Esophagus (tissue), 2 donors: ENCODE data around the gene CNN3. TPM values are rescaled to one million over a fixed set of nuclear protein-coding genes. Genes with fewer than 3 reads are reported as not detected.
A peak's percentile ranks its signal among the peaks of the same experiment; 100 is the strongest.

ENCODE experiments used
- H3K27ac ChIP-seq, 2 donors: one replicate each; pipeline ENCODE4 v1.5.1; 2013; ENCODE audit warnings: low read depth in 2 of 2, mild to moderate bottlenecking in 2 of 2, inconsistent platforms in 1 of 2, low read length in 1 of 2, moderate library complexity in 1 of 2
- H3K27me3 ChIP-seq, 2 donors: one replicate each; pipeline ENCODE4 v1.6.1; 2013; ENCODE audit warnings: low read length in 2 of 2, control low read depth in 1 of 2, mild to moderate bottlenecking in 1 of 2; ENCODE audit not compliant: insufficient read depth in 2 of 2, control insufficient read depth in 1 of 2
- H3K36me3 ChIP-seq, 2 donors: one replicate each; pipeline ENCODE4 v1.6.1; 2013; ENCODE audit warnings: low read length in 1 of 2; ENCODE audit not compliant: control insufficient read depth in 2 of 2, insufficient read depth in 2 of 2
- H3K4me1 ChIP-seq, 2 donors: one replicate each; pipeline ENCODE4 v1.6.1; 2013; ENCODE audit warnings: low read length in 1 of 2; ENCODE audit not compliant: control insufficient read depth in 2 of 2, insufficient read depth in 2 of 2
- H3K4me3 ChIP-seq, 2 donors: one replicate each; pipeline ENCODE4 v1.5.1; 2013; ENCODE audit warnings: low read length in 2 of 2, mild to moderate bottlenecking in 2 of 2, low read depth in 1 of 2, moderate library complexity in 1 of 2
- H3K9me3 ChIP-seq, 2 donors: one replicate each; pipeline ENCODE4 v1.6.1; 2013; ENCODE audit warnings: mild to moderate bottlenecking in 2 of 2, low read depth in 1 of 2, low read length in 1 of 2, moderate library complexity in 1 of 2; ENCODE audit not compliant: control insufficient read depth in 2 of 2, insufficient read depth in 1 of 2
- WGBS, 2 donors: extraction: QIAGEN DNeasy Blood & Tissue Kit; methylation state at CpG; one replicate each; pipeline ENCODE4 v1.1.7; 2013; 5-methylcytosine and 5-hydroxymethylcytosine counted together
- polyA plus RNA-seq, 2 donors: library from polyadenylated mRNA; stranded (reverse); fragments of 200-250 nt; gene quantifications; one replicate each; pipeline ENCODE4 v1.2.3, GENCODE V29; 2013
- donor health status: healthy with polysubstance abuse.
- donor health status: Bipolar disorder and iron deficiency.

Gene CNN3
- polyA plus RNA-seq, 2 donors = 101 to 104 TPM

DNA sequence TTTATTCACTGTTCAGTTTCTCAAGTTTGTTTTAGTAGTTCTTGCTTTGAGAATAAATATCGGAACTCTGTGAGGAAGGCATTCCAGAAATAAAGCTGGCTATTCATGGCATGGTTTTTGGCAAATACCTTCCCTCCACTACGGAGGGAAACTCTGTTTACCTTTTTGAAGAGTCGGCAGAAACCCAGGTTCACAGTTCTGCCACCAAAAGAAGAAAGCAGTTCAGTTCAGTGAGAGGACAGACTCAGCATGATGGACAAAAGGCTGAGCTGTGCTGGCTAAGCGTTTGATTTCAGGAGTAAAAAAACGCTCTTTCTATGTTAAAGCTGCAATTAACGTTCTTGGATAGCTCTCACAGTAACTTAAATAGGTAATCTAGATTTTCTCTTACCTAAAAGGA, 42.4 kb downstream of the CNN3 start:
- H3K9me3 ChIP-seq = no peaks in the 10 kb centered on the region
- no peak overlapping the region for H3K4me3 ChIP-seq
- no peaks in the 10 kb centered on the region for H3K27me3 ChIP-seq
- peaks cover 3 to 7% of the 10 kb centered on the region in 2 donors for H3K4me1 ChIP-seq
- H3K27ac ChIP-seq = peak overlapping the region; percentile 17 to 61
- H3K36me3 ChIP-seq = no peaks in the 10 kb centered on the region
- WGBS, 2 donors = 52 to 68% methylated on average over 6 of the region's 6 CpGs

DNA sequence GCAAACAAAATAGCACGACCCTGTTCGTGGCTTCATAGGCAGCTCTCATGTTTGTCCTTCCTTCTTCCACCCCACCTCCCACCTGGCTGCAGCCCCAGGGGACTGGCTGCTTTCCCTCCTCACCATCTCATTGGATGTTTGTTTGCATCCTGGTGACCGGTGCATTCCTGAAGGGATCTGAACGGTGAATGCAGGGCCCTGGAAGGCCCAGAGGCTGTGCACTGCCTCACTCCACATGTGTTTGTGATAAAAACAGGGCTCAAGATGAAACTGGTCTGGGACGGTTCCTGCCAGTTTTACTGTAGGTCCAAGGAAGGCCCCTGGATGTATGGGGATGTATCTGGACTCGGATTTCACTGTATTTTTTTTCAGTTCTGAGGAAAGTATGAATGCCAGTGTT, 42.8 kb downstream of the CNN3 start:
- WGBS, 2 donors = 24 to 33% methylated on average over 6 of the region's 6 CpGs
- peaks cover 3 to 7% of the 10 kb centered on the region in 2 donors for H3K4me1 ChIP-seq
- no peak overlapping the region for H3K4me3 ChIP-seq
- no peaks in the 10 kb centered on the region for H3K9me3 ChIP-seq
- H3K27ac ChIP-seq = peak overlapping the region; percentile 17 to 61
- H3K36me3 ChIP-seq = no peaks in the 10 kb centered on the region
- no peaks in the 10 kb centered on the region for H3K27me3 ChIP-seq

DNA sequence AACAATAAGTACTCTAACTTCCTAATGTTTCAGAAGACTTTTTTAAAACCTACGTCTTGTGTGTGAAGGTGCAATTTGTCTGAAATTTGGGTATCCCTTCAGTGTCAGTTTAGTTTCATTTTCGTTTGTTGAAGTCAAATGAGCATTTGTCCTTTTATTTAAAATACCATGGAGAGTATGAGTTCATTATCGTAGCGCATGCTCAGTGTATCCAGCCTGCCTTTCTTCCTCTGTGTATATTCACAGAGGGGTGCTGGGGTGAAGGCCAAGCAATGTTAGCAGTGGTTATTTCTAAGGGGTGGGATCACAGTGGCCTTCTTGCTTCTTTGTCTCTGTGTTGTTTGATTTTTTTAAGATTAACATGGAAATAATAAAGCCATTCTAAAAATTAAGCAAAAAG, 43.2 kb downstream of the CNN3 start:
- H3K36me3 ChIP-seq = no peaks in the 10 kb centered on the region
- WGBS, 2 donors = 11 to 27% methylated on average over 4 of the region's 4 CpGs
- H3K27me3 ChIP-seq = no peaks in the 10 kb centered on the region
- no peaks in the 10 kb centered on the region for H3K9me3 ChIP-seq
- peaks cover 3 to 7% of the 10 kb centered on the region in 2 donors for H3K4me1 ChIP-seq
- H3K27ac ChIP-seq = no peak overlapping the region
- no peak overlapping the region for H3K4me3 ChIP-seq

DNA sequence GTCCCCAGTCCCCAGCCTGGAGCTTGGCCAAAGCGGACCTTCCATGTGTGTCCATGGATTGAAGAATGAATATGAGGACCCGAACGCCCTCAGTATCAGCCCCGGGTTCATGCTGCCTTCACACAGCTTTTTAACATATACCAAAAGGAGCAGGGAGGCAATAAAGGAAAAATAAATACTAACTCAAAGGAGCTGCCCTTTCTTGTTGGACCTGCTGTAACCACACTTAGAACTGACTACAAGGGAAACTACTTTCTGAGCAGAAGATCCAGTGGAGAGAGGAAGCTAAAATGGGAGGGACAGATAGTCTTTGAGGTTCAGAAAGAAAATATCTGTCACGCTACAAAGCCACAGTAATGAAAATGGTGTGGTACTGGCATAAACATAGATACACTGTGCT, 48.6 kb downstream of the CNN3 start:
- Histone ChIP-seq H3K4me1 (peaks cover 2 to 13% of the 10 kb centered on the region in 2 donors), H3K36me3 (no peaks in the 10 kb centered on the region), H3K27me3 (no peaks in the 10 kb centered on the region), H3K9me3 (no peaks in the 10 kb centered on the region), H3K4me3 (no peak overlapping the region), H3K27ac (peak overlapping the region; percentile 40 to 60)
- 93 to 95% methylated on average over 5 of the region's 5 CpGs for WGBS, 2 donors

DNA sequence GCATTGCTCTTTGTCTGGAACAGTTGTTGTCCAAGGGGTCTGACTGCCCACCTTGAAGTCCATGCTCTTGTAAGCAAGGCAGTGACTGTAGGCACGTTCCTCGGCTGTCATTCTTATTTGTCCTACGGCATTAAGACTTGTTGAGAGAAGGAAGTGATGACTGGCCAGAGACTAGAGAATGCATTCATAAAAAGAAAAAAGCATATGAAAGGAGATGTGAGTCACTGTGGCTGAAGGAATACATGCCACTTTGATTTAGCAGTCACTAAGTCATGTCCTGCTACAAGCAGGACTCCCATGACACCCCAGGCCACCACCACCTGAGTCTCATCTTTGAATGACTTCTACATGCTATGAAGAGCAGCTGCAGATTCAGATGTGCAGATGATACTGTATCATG, 50.5 kb downstream of the CNN3 start:
- no peaks in the 10 kb centered on the region for H3K27me3 ChIP-seq
- H3K4me3 ChIP-seq = no peak overlapping the region
- H3K27ac ChIP-seq = peak overlapping the region; percentile 85 to 93
- no peaks in the 10 kb centered on the region for H3K36me3 ChIP-seq
- no peaks in the 10 kb centered on the region for H3K9me3 ChIP-seq
- H3K4me1 ChIP-seq = peaks cover 2 to 11% of the 10 kb centered on the region in 2 donors
- WGBS, 2 donors = 54 to 69% methylated on average over 3 of the region's 3 CpGs

DNA sequence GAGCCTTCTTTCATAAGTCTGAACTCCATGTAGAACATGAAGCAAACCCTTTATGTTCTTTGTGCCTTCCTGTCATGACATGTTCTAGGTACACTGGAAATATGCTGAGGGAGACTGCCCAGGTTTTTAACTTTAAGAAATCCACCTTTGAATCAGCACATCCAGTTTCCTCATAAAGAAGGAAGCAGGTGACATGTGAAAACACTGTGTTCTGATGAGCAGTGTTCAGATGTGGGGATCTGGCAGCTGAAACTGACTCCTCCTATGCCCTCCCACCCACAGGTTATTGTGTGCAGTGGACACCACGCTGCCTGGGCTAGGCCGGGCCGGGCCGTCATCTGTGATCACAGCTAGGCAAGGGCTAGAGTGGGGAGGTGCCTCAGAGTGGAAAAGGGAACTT, 51.1 kb downstream of the CNN3 start:
- Histone ChIP-seq H3K27ac (peak overlapping the region; percentile 85 to 96), H3K27me3 (no peaks in the 10 kb centered on the region), H3K36me3 (no peaks in the 10 kb centered on the region), H3K4me3 (no peak overlapping the region), H3K9me3 (no peaks in the 10 kb centered on the region), H3K4me1 (peaks cover 2 to 11% of the 10 kb centered on the region in 2 donors)
- WGBS, 2 donors = 37 to 68% methylated on average over 4 of the region's 4 CpGs

DNA sequence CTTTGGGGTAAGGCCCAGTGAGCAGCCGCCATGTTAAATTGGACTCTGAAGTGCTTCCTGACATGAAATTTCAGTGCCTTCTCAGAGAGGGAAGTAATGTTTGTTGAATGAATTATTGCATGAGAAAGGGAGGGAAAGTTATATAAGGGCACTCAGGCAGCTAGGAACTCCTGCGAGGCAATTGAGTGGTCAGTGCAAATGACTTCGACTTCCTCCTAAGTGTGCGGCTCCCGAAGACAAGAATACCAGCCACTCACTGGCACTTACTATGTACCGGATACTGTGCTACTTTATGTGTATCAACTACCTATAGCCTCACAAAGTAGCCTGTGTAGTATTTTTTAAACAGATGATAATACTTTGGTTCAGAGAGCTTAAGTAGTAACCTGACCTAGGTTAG, 52.5 kb downstream of the CNN3 start:
- no peak overlapping the region for H3K4me3 ChIP-seq

DNA sequence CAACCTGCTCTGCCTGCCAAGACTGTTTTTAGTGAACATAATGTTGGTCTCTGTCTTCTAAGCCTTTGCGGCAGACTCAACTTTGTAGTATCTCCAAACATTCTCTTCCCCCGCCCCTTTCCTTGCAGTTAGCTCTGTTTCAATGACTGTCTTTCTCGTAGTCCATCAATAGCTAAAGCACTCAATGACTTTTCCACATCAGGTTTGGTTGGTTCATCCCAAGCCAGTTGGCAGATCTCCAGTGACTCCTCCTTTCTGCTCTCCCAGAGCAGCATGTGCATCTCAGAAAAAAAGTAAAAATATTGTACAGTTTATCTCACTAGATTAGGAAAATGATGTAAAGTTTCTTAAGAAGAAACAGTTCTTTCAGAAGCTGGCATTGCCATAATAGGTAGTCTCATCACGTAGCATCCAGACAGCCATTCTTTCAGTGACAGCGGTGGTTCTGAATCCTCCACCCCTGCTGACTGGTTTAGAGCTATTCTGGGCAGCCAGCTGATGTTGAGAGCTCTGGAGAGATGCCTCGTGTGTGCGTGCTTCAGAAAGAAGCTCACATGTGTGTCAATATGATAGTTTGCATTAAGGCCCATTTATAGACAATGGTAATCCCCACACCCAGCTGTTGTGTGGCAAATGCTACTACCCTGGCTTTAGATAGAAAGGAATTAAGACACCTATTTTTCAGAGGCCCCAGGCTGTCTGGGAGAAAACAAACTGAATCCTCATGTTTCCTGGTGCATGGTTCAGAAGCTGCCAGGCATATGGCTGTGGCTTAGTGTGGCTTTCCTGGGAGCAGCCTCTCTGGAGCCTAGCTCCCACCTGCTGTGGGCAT, 53.2 kb downstream of the CNN3 start:
- Histone ChIP-seq H3K36me3 (no peaks in the 10 kb centered on the region), H3K27ac (peak overlapping the region; percentile 88 to 89), H3K4me1 (peaks cover 2 to 12% of the 10 kb centered on the region in 2 donors)

More for the DNA sequence above, 52.5 kb downstream of the CNN3 start:
- peaks cover 2 to 11% of the 10 kb centered on the region in 2 donors for H3K4me1 ChIP-seq
- no peaks in the 10 kb centered on the region for H3K9me3 ChIP-seq
- WGBS, 2 donors = 96% methylated on average over 6 of the region's 6 CpGs
- H3K27me3 ChIP-seq = no peaks in the 10 kb centered on the region
- peak overlapping the region; percentile 88 for H3K27ac ChIP-seq
- no peaks in the 10 kb centered on the region for H3K36me3 ChIP-seq

DNA sequence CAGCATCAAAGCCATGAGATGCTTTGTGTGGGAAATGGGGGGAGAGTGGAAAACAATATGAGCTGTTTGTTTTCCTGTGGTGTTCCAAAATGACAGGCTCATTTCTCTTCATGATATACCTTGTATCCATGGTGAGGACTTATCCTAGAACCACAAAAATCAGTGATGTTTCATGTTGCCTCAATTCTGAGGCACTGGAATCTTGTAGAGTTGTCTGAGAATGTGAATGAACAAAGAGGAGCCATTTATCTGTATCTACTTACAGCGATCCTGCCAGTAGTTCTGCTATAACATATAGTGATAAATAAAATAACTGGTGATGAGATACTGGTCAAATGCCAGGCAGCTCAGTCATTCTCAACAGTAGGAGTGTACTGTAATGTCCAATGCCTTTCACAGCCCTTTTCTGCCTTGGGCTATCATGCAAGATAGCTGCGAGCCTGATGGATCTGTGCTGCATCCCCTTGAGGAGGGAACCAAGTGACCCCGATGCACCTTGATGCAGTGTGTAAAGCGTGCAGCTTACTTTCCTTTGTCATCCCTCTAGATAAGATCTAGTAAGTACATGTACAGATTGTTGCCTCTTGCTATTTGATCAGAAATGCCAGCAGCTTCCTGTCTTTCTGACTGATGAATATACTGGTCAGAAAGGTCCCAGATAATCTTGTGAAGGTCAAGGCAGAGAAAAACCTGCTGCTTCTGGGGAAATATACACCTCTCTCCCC, 54.0 kb downstream of the CNN3 start:
- Histone ChIP-seq H3K36me3 (no peaks in the 10 kb centered on the region), H3K4me1 (peaks cover 2 to 13% of the 10 kb centered on the region in 2 donors), H3K9me3 (no peaks in the 10 kb centered on the region), H3K27me3 (no peaks in the 10 kb centered on the region), H3K27ac (peak overlapping the region; percentile 88 to 89), H3K4me3 (no peak overlapping the region)
- WGBS, 2 donors = 67 to 79% methylated on average over 4 of the region's 4 CpGs

More for the DNA sequence above, 53.2 kb downstream of the CNN3 start:
- Histone ChIP-seq H3K27me3 (no peaks in the 10 kb centered on the region), H3K4me3 (no peak overlapping the region), H3K9me3 (no peaks in the 10 kb centered on the region)
- 34 to 60% methylated on average over 7 of the region's 7 CpGs for WGBS, 2 donors
